Gastrocnemius medialis (tissue), 4 donors: ENCODE data around the gene C2CD5. TPM values are rescaled to one million over a fixed set of nuclear protein-coding genes. Genes with fewer than 3 reads are reported as not detected.
"Not testable (repeated sequence)": the region's sequence is repeated elsewhere in the genome, so short reads cannot be mapped to it uniquely, and the experiment has no call there.

Experiments
- ATAC-seq, 2 donors: fragments of 150-250 bp; one replicate each; pipeline ENCODE4 v1.9.1; 2016
- DNase-seq, 2 donors: peaks; one replicate each; pipeline ENCODE4 v3.0.0-alpha.2; 2019
- H3K27ac ChIP-seq, 4 donors: fragments of 200-600 bp; sonication (generic); 1 replicate in 1 of 4; 2 replicates in 3 of 4; pipeline ENCODE4 v1.5.1; 2016 to 2018; ENCODE audit warnings: mild to moderate bottlenecking in 2 of 4, moderate library complexity in 1 of 4
- H3K27me3 ChIP-seq, 3 donors: fragments of 200-600 bp; sonication (generic) in 2 of 3; 1 replicate in 1 of 3; 2 replicates in 2 of 3; pipeline versions ENCODE4 v1.5.1 to v1.6.0; 2016 to 2019; ENCODE audit warnings: mild to moderate bottlenecking in 1 of 3, moderate library complexity in 1 of 3
- H3K36me3 ChIP-seq, 2 donors: fragments of 200-600 bp; sonication (generic) in 1 of 2; one replicate each; pipeline ENCODE4 v1.5.1; 2017 to 2018
- H3K4me1 ChIP-seq, 2 donors: fragments of 200-600 bp; sonication (generic) in 1 of 2; one replicate each; pipeline ENCODE4 v1.5.1; 2016 to 2017; ENCODE audit warnings: mild to moderate bottlenecking in 2 of 2
- H3K4me3 ChIP-seq, 4 donors: fragments of 200-600 bp; sonication (generic) in 3 of 4; 1 replicate in 1 of 4; 2 replicates in 3 of 4; pipeline ENCODE4 v1.5.1; 2016 to 2019; ENCODE audit warnings: mild to moderate bottlenecking in 2 of 4
- H3K9me3 ChIP-seq, 3 donors: fragments of 200-600 bp; sonication (generic) in 2 of 3; 1 replicate in 1 of 3; 2 replicates in 2 of 3; pipeline ENCODE4 v1.5.1; 2016 to 2019
- CTCF ChIP-seq, 5 experiments: fragments of 450-650 bp in 3 of 5; fragments of 200-600 bp in 2 of 5; sonication (generic) in 2 of 5; IDR thresholded peaks in 4 of 5; conservative IDR thresholded peaks in 1 of 5; 1 replicate in 4 of 5; 2 replicates in 1 of 5; pipeline ENCODE4 v1.5.1; 2016 to 2019; ENCODE audit warnings: antibody characterized with exemption in 5 of 5, mild to moderate bottlenecking in 3 of 5, moderate library complexity in 3 of 5
- POLR2A ChIP-seq, 2 donors: fragments of 450-650 bp; IDR thresholded peaks; one replicate each; pipeline ENCODE4 v1.6.1; 2017; ENCODE audit warnings: antibody characterized with exemption in 2 of 2, mild to moderate bottlenecking in 2 of 2, moderate library complexity in 2 of 2
- in situ Hi-C, 4 donors: fragments of 200-750 bp; cut with MboI; loops; one replicate each; pipeline versions ENCODE4 v1.15.0 to v1.8.0; 2017; ENCODE audit warnings: low sequenced_read_pairs in 4 of 4
- intact Hi-C: fragments of 100-400 bp; cut with DNase I; formaldehyde crosslinking; loops from one replicate; pipeline ENCODE4 v1.15.1; 2023; ENCODE audit warnings: low total_unique reads
- total RNA-seq, 4 donors: library from RNA; depleted of rRNA; stranded (reverse); fragments of >200 nt; gene quantifications; one replicate each; pipeline versions ENCODE4 v1.1.0 to v1.2.3, GENCODE V29; 2016

Gene C2CD5
- total RNA-seq, 4 donors from 2014 or later, result 5.3 to 9.4 (median 6.9) TPM

GRCh38 chr12:22458298-22458937, 85.9 kb downstream of the C2CD5 start:
- H3K4me3 ChIP-seq, result no peak overlapping the region
- intact Hi-C loops (loop anchor here (5.0 kb wide), 1 partner anchor 376 kb away; no protein-coding TSS in a partner anchor), in situ Hi-C loops (loop anchor here in 1 of 4 donors (10.0 kb wide), 1 partner anchor 754 kb away; no protein-coding TSS in a partner anchor)
- TF ChIP-seq POLR2A (IDR thresholded peaks at IDR 0.05) (no peak), CTCF (IDR thresholded peaks at IDR 0.05 in 4 of 5, conservative IDR thresholded peaks at IDR 0.05 in 1 of 5) (no peak)
- H3K9me3 ChIP-seq, result no peaks in the 10 kb centered on the region
- H3K36me3 ChIP-seq, result peaks cover 0 to 8% of the 10 kb centered on the region in 2 donors
- H3K27me3 ChIP-seq, result no peaks in the 10 kb centered on the region
- DNase-seq, result no peak
- H3K4me1 ChIP-seq, result no peaks in the 10 kb centered on the region
- ATAC-seq, result no peak
- H3K27ac ChIP-seq, result no peak overlapping the region

- in situ Hi-C loops, result loop anchor here in 1 of 4 donors (10.0 kb wide), 1 partner anchor 752 kb away; no protein-coding TSS in a partner anchor
- H3K9me3 ChIP-seq, result no peaks in the 10 kb centered on the region
- no peak overlapping the region for H3K27ac ChIP-seq
- H3K27me3 ChIP-seq, result no peaks in the 10 kb centered on the region
- peaks cover 0 to 9% of the 10 kb centered on the region in 2 donors for H3K36me3 ChIP-seq
- H3K4me3 ChIP-seq, result no peak overlapping the region
- no peak for TF ChIP-seq POLR2A (IDR thresholded peaks at IDR 0.05)
- TF ChIP-seq CTCF (IDR thresholded peaks at IDR 0.05 in 4 of 5, conservative IDR thresholded peaks at IDR 0.05 in 1 of 5), result no peak
- no peaks in the 10 kb centered on the region for H3K4me1 ChIP-seq
- DNase-seq, result no peak
- no peak for ATAC-seq
- intact Hi-C loops, result loop anchor here (5.0 kb wide), 1 partner anchor 375 kb away; no protein-coding TSS in a partner anchor
Observed at GRCh38 chr12:22457085-22457484, 87.3 kb downstream of the C2CD5 start.

- intact Hi-C loops (no loop called here), in situ Hi-C loops (loop anchor here in 1 of 4 donors (10.0 kb wide), 1 partner anchor 749 kb away; no protein-coding TSS in a partner anchor)
- DNase-seq (no peak), ATAC-seq (no peak)
- Histone ChIP-seq H3K27me3 (no peaks in the 10 kb centered on the region), H3K4me1 (no peaks in the 10 kb centered on the region), H3K36me3 (peaks cover 0 to 14% of the 10 kb centered on the region in 2 donors), H3K27ac (no peak overlapping the region), H3K9me3 (no peaks in the 10 kb centered on the region), H3K4me3 (no peak overlapping the region)
- TF ChIP-seq POLR2A (IDR thresholded peaks at IDR 0.05), result no peak
- no peak for TF ChIP-seq CTCF (IDR thresholded peaks at IDR 0.05 in 4 of 5, conservative IDR thresholded peaks at IDR 0.05 in 1 of 5)
Observed at GRCh38 chr12:22453511-22453910, 90.8 kb downstream of the C2CD5 start.

- no peak overlapping the region for H3K4me3 ChIP-seq
- ATAC-seq (no peak), DNase-seq (no peak)
- H3K4me1 ChIP-seq, result no peaks in the 10 kb centered on the region
- in situ Hi-C loops, result loop anchor here in 3 of 4 donors (10.0 to 25.0 kb wide), 2 partner anchors 352 to 360 kb away; no protein-coding TSS in a partner anchor
- H3K27me3 ChIP-seq, result no peaks in the 10 kb centered on the region
- no peaks in the 10 kb centered on the region for H3K9me3 ChIP-seq
- no peak for TF ChIP-seq CTCF (IDR thresholded peaks at IDR 0.05 in 4 of 5, conservative IDR thresholded peaks at IDR 0.05 in 1 of 5)
- TF ChIP-seq POLR2A (IDR thresholded peaks at IDR 0.05), result no peak
- peaks cover 0 to 5% of the 10 kb centered on the region in 2 donors for H3K36me3 ChIP-seq
- no peak overlapping the region for H3K27ac ChIP-seq
- intact Hi-C loops, result loop anchor here (10.0 kb wide), 1 partner anchor 752 kb away; no protein-coding TSS in a partner anchor
Observed at GRCh38 chr12:22447223-22447622, 97.1 kb downstream of the C2CD5 start.

- not testable (repeated sequence) for H3K36me3 ChIP-seq, H3K4me3 ChIP-seq, H3K27ac ChIP-seq, H3K9me3 ChIP-seq, H3K4me1 ChIP-seq, ATAC-seq, DNase-seq, H3K27me3 ChIP-seq
- in situ Hi-C loops (loop anchor here in 3 of 4 donors (10.0 to 25.0 kb wide), 2 partner anchors 349 to 357 kb away; no protein-coding TSS in a partner anchor), intact Hi-C loops (loop anchor here (10.0 kb wide), 1 partner anchor 749 kb away; no protein-coding TSS in a partner anchor)
Observed at GRCh38 chr12:22444317-22444665, 100.1 kb downstream of the C2CD5 start.
